ENCODE data around the gene HNRNPA2B1.
"Not testable (repeated sequence)": the region's sequence is repeated elsewhere in the genome, so short reads cannot be mapped to it uniquely, and the experiment has no call there.

Gene HNRNPA2B1

DNA sequence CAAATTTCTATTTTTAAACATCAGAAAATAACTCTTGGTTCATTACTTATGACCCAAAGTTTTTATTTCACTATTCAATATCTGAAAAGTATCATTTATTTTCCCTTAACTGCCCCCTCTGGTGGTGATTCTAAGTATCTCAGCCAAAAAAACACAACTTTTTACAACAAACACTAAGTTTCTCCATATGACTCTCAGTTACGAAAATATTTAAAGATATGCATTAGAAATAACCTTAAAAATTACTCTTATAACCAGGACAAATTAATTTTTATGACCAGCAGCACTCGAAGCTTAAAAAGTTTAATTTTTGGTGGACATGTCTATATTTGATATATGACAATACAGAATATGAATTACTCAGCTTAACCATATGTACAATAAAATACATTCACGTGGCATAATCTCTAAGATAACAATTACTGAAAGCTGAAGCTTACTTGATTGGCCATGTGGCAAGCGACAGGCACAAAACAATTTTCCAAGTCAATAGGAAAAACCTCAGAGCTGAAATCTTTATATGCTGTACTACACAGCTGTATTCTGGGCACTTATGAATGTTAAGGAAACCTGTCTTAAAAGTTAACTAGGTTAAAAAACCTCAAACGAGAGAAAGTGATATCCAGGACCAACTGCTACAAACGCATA, 2.3 kb downstream of the HNRNPA2B1 start:
- DNase-seq (ENCODE audit: low read depth) = no peak

DNA sequence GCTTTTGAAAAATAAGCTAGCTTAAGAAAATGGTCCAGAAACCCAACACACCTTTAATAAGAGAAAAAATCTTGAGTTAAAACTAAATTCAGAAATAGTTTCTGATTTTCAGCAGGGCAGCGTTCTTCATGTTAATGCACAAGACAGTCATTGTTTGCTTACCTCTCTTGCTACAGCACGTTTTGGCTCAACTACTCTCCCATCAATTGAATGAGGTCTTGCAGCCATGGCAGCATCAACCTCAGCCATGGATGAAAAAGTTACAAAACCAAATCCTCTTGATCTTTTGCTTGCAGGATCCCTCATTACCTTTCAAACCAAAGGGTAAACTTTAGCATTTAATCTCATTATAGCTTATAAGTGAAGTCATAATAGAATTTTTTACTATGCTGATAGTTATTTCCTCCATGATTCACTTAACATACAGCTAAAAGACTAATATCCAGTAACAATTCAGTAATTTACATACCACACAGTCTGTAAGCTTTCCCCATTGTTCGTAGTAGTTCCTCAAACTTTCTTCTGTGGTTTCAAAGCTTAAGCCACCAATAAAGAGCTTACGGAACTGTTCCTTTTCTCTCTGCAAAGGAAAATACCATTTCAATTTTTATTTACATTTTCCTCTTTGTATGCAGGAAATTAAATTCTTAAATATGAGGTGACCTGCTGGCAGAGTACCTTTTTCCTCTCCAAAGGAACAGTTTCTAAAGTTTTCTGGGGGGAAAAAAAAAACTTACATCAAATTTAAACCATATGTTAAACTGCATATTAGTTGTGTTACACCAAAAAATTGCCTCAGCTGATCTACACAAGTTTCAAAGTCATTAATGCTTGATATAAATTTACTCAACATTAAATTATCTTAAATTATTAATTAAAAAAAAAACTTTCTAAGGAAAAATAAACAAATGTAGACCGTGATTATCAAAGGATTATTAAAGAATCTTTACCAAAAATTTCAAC, 3.1 kb downstream of the HNRNPA2B1 start:
- no peak for DNase-seq (ENCODE audit: low read depth)

DNA sequence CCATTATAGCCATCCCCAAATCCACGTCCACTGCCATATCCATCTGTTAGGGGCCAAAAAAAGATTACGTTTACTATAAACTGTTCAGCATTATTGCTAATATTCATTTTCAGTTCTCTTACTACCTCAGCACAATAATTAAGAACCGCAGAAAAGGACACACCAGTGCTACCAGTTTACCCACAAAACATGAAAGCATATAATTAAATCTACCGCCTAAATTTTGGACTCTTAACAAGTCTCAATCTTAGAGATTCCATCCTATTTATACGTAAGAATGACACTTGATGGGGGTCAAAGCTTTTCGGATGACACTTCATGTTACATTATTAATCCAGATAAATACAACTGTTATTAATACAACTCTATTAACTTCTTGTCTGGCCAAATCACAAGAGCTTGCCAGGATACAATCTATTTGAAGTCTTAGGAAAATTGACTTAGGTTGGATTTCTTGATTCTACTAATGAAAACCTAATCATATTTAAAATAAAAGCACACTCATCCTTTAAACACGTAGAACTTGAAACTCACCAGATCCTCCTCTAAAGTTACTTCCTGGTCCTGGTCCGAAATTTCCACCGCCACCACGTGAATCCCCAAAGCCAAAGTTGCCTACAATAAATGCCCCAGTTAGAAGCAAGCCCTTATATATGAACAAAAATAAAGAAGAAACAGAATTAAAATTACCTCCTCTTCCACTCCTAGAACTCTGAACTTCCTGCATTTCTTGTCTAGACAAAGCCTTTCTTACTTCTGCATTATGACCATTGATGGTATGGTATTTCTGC, 4.5 kb downstream of the HNRNPA2B1 start:
- DNase-seq (ENCODE audit: low read depth) = no peak

DNA sequence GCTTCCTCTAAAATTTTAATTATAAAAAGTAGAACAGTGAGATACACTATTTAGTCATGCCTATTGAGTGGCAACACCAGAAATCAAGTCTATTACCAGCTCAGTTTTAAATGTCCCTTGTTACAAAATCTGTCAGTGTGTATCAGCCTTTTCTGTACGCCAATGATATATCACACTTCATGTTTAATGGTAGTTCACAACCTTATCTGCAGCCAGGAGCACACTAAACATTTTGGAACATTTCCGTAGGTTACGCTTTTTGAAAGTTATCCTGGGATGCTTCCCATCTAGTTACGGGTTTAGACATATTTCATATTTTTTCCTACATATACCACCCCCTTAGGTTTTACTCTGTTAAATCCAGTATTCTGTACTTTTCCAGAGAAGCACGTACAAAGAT, 5.4 kb downstream of the HNRNPA2B1 start:
- no peak for DNase-seq (ENCODE audit: low read depth)

DNA sequence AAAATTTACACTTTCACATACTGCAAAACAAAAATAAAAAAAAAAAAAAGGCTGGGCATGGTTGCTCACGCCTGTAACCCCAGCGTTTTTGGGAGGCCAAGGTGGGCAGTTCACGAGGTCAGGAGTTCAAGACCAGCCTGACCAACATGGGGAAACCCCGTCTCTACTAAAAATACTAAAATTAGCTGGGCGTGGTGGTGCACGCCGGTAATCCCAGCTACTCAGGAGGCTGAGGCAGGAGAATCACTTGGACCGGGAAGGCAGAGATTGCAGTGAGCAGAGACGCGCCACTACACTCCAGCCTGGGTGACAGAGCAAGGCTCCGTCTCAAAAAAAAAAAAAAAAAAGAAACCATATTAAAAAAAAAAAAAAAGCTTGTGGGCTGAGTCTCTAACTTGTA, 5.8 kb downstream of the HNRNPA2B1 start:
- not testable (repeated sequence) for DNase-seq (ENCODE audit: low read depth)

DNA sequence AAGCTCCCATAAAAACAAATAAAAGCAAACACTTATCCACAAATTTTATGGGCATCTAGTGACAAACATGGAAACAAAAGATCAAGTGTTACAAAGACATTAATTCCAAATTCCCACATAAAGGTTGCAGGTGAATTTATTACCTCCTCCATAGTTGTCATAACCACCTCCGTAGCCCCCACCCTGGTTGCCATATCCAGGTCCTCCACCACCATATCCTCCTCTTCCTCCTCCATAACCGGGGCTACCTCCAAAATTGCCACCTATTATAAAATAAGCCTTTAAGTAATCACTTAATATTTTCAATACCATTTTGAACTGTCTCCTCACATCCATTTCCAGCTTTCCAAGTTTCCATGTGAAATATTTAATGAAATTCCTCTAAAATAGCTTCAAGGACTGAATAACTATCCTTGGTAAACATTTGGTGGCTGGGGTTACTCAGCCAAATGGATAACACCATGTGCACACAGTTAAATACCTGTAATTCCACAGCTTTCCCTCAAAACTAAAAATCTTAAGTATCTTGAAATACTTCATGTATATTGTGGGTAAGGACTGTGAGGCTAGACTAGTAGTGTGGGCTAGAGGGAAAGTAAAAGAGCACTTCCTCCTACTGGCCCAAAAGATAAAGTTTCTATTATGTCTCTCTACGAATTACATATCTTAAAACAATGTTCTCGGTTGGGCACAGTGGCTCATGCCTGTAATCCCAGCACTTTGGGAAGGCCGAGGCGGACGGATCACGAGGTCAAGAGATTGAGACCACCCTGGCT, 6.9 kb downstream of the HNRNPA2B1 start:
- DNase-seq (ENCODE audit: low read depth) = no peak

DNA sequence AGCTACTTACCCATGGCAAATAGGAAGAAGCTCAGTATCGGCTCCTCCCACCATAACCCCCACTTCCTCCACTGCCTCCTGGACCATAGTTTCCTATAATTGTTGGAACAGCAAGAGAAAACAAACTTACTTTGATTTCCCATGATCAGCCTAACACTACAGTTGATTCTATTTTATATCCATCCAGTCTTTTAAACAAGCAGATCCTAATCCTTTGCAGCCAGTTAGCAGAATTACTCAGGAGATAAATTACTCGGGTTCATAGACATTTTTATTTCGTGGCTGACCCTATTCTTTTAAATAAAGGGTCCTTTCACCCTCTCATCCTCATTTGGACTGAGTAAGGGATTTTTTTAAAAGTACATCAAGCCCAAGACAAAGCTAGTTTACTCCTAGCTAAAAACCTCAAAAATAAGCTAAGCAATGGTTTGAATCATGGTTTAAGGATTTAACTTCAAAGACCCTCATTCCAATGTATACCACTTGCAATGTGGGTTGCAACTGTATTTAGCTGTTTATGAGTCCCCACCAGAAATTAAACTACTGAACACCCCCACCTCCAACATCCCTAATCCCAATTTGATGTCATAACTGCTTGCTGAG, 8.0 kb downstream of the HNRNPA2B1 start:
- DNase-seq (ENCODE audit: low read depth) = no peak

DNA sequence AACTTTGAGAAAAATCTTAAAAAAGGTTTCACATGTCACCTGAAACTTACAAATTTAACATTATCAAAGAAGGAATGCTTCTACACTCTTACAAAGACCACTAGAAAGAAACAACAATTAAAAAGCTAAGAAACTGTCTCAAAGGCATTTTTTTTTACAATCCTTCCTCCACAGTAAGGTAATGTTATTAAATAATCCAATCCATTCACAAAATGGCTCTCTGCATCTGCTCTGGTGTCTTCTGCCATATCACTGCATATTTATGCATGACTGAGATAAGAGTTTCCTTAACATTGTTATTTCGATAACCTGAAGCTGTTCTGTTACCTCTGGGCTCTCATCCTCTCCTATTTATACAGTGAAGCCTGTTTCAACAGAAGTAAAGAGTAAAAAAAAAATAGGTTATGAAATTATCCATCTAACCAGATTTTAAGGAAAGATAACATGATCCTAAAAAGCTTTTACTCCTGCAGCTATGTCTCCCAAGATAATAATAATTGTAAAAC, 8.5 kb downstream of the HNRNPA2B1 start:
- DNase-seq (ENCODE audit: low read depth) = no peak

DNA sequence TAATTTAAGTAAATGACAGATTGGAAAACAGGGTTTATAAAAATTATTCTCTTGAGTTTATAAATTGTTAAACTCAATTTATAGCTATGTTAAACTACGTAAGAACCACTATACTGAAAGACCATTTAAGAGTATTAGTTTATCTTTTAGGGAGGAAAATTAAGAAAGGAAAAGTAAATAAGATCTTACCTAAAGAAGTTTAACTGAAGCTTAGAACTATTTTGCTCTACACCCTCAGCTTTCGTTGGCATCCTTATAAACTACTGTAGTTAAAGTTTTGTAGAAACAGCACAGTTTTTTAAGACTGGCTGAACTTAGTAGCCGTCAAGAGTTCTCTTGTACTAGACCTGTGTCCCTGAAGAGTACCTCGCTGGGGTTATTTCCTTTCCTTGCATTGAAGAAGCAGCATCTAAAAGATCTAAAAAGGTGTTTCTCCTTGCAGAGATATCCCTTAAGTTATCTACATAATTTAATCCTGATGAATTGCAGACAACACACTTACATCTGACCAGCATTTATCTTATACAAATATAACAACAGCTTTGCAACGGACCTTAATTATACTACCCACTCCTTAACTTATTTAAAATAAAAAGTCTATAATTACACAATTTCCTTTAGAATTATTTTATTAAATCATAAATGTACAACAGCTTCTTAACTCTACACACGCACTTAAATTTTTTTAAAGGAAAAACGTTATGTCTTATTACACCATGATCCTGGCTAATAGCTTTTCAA, 9.1 kb downstream of the HNRNPA2B1 start:
- no peak for DNase-seq (ENCODE audit: low read depth)

DNA sequence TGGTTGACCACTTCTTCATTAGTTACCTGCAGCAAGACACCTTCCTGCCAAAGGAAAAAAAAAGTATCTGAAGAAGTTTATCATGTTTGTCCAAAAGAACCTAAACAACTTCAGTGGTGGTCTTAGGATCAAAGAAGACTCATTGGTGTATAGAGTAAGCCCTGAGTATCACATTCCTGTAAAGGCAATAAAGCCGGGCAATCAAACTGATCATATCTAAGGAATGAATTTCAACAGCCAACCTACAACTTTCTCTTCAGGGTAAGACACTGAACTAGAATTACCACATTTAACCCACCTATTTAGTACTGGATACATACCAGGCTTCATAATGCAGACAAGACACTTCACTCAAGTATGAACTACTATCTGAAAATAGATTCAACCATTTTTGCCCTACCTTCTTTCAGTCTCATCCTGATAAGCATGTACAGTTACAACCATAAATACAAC, 10.1 kb downstream of the HNRNPA2B1 start:
- no peak for DNase-seq (ENCODE audit: low read depth)

DNA sequence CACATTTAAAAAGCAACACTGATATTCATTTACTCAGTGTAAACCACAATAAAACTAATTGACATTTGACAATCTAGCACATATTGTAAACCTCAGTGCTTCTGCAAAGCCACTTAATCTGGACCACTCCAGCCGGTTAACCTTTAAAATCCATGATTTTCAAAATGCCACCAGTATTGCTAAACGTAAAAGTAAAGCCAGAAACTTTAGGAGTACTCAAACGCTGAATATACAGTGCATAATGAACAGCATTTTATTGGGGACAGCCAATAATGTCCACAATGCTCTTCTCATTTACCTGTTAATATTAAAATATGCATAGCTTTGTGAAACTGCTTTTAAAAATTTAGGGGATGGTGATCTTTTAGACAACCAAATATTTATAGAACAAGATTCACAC, 10.8 kb downstream of the HNRNPA2B1 start:
- no peak for DNase-seq (ENCODE audit: low read depth)

DNA sequence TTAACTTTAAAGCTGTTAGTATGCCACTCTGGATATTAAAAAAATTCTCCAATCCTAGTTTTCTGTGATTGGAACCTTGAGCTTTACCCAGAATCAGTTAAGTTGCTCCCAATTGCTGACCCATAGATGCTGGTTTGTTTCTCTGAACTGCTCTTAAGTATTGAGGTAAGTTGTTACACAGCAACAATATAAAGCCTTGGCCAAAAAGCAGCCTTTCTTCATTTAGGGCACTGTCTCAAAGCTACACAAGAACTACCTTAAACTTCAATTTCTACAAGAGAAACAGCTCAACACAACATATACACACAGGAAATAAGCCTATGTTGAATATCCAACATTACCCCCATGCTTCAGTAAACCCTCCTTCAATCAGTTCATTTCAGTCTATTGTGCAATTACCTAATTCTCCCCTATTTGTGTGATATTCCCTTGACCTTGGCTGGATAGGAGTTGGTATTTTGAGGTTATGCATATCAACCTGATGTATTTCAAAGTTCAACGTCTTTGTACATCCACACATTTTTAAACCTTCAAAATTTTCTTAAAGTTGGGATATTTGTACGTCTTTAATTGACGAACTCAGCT, 11.5 kb downstream of the HNRNPA2B1 start:
- no peak for DNase-seq (ENCODE audit: low read depth)

DNA sequence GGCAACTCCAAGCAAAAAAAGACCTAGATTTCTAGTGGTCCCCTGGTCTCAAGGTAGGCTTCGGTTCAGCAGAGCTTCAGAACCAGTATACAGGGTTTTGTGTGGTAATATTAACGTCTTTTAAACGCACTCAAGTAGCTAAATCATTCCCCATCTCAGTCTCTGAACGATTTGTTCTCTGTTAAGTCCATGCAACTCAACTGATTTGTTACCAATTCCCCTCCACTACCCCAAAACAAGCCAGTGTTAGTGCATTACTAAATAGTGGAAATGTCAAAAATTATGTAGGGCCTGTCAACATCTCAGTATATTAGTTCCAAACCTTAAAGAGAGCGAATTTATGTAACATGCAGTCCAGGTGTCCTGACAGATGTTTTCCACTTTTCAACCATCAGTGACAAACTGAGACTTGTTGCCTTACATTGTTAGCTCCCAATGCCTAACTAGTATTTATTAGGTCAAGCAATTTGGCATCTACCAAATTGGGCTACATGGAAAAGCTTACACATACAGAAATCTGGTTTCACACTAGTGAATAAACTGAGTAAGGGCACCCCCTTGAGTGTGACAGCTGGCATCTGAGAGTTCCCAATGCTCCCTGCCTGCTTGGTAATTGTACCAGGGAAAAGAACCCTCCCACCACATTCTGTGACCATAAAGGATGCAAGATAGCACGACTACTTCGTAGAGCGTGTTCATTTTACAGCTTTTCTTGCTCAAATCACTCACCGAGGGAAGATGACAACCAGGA, 12.2 kb downstream of the HNRNPA2B1 start:
- DNase-seq (ENCODE audit: low read depth) = no peak

DNA sequence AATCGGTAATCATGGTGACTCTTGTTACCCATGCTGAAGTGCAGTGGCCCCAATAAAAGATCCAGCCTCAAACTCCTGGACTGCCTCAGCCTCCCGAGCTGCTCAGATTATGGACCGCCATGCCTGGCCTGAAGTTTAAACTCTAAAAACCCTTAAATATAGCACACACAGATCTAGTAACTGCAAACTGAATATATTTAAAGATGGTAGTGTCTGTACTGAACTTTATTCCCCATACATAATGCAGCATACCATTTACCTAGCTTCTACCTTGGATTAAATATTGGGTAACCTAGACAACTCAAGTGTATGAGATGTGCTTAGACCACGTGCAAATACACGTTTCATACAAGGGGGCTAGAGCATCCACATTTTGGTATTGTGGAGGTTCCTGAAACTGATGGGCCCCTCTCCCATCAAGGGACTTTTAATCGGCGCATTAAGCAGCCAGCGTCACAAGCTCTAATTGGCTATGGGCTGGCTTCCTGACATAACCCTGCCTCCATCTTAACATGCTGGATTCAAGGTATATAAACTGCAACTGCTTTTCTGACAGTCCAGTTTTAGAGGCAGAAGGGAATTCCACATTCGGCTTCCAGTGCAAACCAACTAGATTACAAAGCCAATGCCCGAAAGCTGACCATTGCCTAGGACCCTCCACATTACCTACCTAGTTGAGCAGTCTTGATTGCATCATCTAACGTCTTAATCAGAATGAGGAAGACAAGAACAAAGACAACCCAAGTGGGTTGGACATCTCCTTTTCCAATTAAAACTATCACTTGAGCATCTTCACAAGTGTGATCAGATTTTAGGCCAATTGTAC, 13.0 kb downstream of the HNRNPA2B1 start:
- no peak for DNase-seq (ENCODE audit: low read depth)

DNA sequence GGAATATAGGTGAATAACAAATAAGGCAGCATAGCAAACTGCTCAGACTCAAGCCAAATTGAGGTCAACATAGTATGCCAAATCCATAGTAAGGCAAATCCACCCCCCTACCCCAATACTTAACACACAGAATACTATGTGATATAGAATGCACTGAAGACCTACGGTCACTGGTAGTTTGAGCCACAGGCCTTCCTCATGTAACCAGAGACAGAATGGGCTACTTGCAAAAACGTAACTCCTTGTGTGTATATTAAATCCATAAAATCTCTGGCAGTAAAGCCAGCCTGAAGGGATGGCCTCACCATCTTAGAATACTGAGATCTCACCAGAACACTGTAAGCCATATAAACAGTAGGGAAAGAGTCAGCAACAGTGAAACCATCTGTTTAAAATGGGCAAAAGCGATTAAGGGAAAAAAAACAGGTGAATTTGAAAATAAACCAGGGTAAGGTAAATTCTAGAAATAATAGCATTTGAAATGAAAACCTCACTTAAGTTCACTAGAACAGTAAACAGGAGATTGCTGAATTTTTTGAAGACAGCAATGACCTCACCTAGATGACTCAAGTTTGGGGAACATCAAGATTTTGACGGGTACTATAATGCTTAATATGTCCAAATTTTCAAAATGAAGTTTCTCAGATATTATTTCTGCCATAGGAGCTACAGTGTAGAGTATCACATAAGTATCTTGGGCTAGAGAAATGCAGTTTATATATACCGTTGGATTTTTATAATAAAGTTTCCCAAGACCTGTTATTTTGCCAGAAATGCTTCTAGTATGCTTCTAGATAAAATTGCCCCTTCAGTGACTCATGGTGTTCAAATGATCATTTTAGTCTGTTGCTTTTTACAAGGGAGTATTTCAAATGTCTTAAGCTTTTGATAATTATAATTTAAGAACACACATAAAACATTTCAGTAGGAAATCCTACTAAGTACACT, 13.9 kb downstream of the HNRNPA2B1 start:
- DNase-seq (ENCODE audit: low read depth) = no peak

DNA sequence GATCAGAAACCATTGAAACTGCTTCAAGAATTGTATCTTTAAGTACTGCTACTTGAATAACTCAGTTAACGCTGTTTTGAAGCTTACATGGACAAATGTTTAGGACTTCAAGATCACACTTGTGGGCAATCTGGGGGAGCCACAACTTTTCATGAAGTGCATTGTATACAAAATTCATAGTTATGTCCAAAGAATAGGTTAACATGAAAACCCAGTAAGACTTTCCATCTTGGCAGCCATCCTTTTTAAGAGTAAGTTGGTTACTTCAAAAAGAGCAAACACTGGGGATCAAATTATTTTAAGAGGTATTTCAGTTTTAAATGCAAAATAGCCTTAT, 14.7 kb downstream of the HNRNPA2B1 start:
- no peak for DNase-seq (ENCODE audit: low read depth)

DNA sequence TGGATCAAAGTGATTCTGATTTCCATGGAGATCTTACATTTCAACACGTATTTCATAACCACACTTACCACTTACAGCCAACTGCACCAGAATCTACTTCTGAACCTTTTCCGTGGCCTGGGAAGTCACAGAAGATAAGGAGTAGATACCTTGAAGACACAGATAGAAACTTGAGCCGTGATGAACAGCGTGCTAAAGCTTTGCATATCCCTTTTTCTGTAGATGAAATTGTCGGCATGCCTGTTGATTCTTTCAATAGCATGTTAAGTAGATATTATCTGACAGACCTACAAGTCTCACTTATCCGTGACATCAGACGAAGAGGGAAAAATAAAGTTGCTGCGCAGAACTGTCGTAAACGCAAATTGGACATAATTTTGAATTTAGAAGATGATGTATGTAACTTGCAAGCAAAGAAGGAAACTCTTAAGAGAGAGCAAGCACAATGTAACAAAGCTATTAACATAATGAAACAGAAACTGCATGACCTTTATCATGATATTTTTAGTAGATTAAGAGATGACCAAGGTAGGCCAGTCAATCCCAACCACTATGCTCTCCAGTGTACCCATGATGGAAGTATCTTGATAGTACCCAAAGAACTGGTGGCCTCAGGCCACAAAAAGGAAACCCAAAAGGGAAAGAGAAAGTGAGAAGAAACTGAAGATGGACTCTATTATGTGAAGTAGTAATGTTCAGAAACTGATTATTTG, 15.3 kb downstream of the HNRNPA2B1 start:
- DNase-seq (ENCODE audit: low read depth) = no peak

Measured in stromal cell of bone marrow (primary cell).